ENCODE measurements around the gene TBX5.

- no peak for TF ChIP-seq CTCF (conservative IDR thresholded peaks at IDR 0.05; ENCODE audit: low read depth in 2 of 2)
- TF ChIP-seq EZH2 (IDR thresholded peaks at IDR 0.05; ENCODE audit: low read depth, unreplicated experiment), result no peak
- no peak for TF ChIP-seq REST (IDR thresholded peaks at IDR 0.05; ENCODE audit: unreplicated experiment)
- no peak for TF ChIP-seq POLR2AphosphoS5 (IDR thresholded peaks at IDR 0.05; ENCODE audit: low read depth)
- no peak for TF ChIP-seq ZNF114 (CRISPR knock-in tag; IDR thresholded peaks at IDR 0.05)
Observed at GRCh38 chr12:114403690-114404066, 2.3 kb downstream of the TBX5 start.
